H9 (cell line): ENCODE data around the gene MON2. TPM values are rescaled to one million over a fixed set of nuclear protein-coding genes. Genes with fewer than 3 reads are reported as not detected.

Experiments
- DNase-seq: peaks from one replicate; pipeline ENCODE4 v3.0.0-alpha.2; 2017
- H2AFZ ChIP-seq: one replicate; pipeline ENCODE4 v1.6.1; 2013; ENCODE audit warnings: mild to moderate bottlenecking, low read length, control low read depth, moderate library complexity
- H2AK5ac ChIP-seq: 2 replicates; pipeline ENCODE4 v1.6.1; 2013; ENCODE audit warnings: low read length, control low read depth, mixed read lengths; ENCODE audit not compliant: insufficient read length
- H2BK120ac ChIP-seq: one replicate; pipeline ENCODE4 v1.6.1; 2013; ENCODE audit warnings: low read depth, mild to moderate bottlenecking, low read length, control low read depth, inconsistent platforms; ENCODE audit not compliant: poor library complexity, severe bottlenecking
- H2BK12ac ChIP-seq: 2 replicates; pipeline ENCODE4 v1.6.1; 2013; ENCODE audit warnings: low read length, control low read depth, mixed read lengths, low read depth; ENCODE audit not compliant: insufficient read length
- H2BK15ac ChIP-seq: 2 replicates; pipeline ENCODE4 v1.6.1; 2013; ENCODE audit warnings: low read depth, low read length, control low read depth
- H2BK20ac ChIP-seq: one replicate; pipeline ENCODE4 v1.6.1; 2013; ENCODE audit warnings: low read depth, mild to moderate bottlenecking, low read length, control low read depth, inconsistent platforms; ENCODE audit not compliant: poor library complexity, severe bottlenecking
- H2BK5ac ChIP-seq: 2 replicates; pipeline ENCODE4 v1.6.1; 2013; ENCODE audit warnings: low read length, control low read depth, mixed read lengths; ENCODE audit not compliant: insufficient read length
- H3K14ac ChIP-seq: 2 replicates; pipeline ENCODE4 v1.6.1; 2013; ENCODE audit warnings: low read length, control low read depth; ENCODE audit not compliant: insufficient read depth
- H3K18ac ChIP-seq: 2 replicates; pipeline ENCODE4 v1.6.1; 2013; ENCODE audit warnings: low read depth, mild to moderate bottlenecking, mixed read lengths, low read length, control low read depth; ENCODE audit not compliant: insufficient read length
- H3K23ac ChIP-seq: 2 replicates; pipeline ENCODE4 v1.6.1; 2013; ENCODE audit warnings: low read length, control low read depth, mixed read lengths, low read depth; ENCODE audit not compliant: insufficient read length
- H3K23me2 ChIP-seq: 2 replicates; pipeline ENCODE4 v1.6.1; 2013; ENCODE audit warnings: low read depth, mild to moderate bottlenecking, mixed read lengths, low read length, control low read depth; ENCODE audit not compliant: insufficient read length, poor library complexity, severe bottlenecking
- H3K27ac ChIP-seq: 2 replicates; pipeline ENCODE4 v1.5.1; 2013; ENCODE audit warnings: low read length, control low read depth, mixed read lengths, low read depth; ENCODE audit not compliant: insufficient read length
- H3K27me3 ChIP-seq: 2 replicates; pipeline ENCODE4 v1.6.1; 2013; ENCODE audit warnings: low read length, control low read depth, inconsistent platforms; ENCODE audit not compliant: insufficient read depth
- H3K4ac ChIP-seq: 2 replicates; pipeline ENCODE4 v1.6.1; 2013; ENCODE audit warnings: low read depth, mild to moderate bottlenecking, control low read depth, inconsistent platforms, low read length, moderate library complexity
- H3K4me1 ChIP-seq: 2 replicates; pipeline ENCODE4 v1.6.1; 2013; ENCODE audit warnings: low read length, control low read depth, inconsistent platforms; ENCODE audit not compliant: insufficient read depth
- H3K4me2 ChIP-seq: 2 replicates; pipeline ENCODE4 v1.6.1; 2013; ENCODE audit warnings: low read length, control low read depth, mixed read lengths; ENCODE audit not compliant: insufficient read length, insufficient read depth
- H3K56ac ChIP-seq: 2 replicates; pipeline ENCODE4 v1.6.1; 2013; ENCODE audit warnings: low read depth, mild to moderate bottlenecking, mixed read lengths, low read length, control low read depth; ENCODE audit not compliant: insufficient read length
- H3K79me1 ChIP-seq: 2 replicates; pipeline ENCODE4 v1.6.1; 2013; ENCODE audit warnings: low read depth, mild to moderate bottlenecking, moderate library complexity, low read length, control low read depth, inconsistent platforms; ENCODE audit not compliant: insufficient read depth, poor library complexity, severe bottlenecking
- H3K79me2 ChIP-seq: 2 replicates; pipeline ENCODE4 v1.6.1; 2013; ENCODE audit warnings: low read length, control low read depth, inconsistent platforms; ENCODE audit not compliant: insufficient read depth
- H3K9ac ChIP-seq: 2 replicates; pipeline ENCODE4 v1.6.1; 2013; ENCODE audit warnings: low read length, control low read depth, mixed read lengths; ENCODE audit not compliant: insufficient read length; ENCODE audit errors: extremely low read depth
- H3K9me3 ChIP-seq: one replicate; pipeline ENCODE4 v1.6.1; 2013; ENCODE audit warnings: low read depth, low read length, inconsistent platforms; ENCODE audit not compliant: control insufficient read depth
- H3T11ph ChIP-seq: one replicate; pipeline ENCODE4 v1.6.1; 2013; ENCODE audit warnings: mild to moderate bottlenecking, low read length, control low read depth, inconsistent platforms
- H4K20me1 ChIP-seq: one replicate; pipeline ENCODE4 v1.6.1; 2013; ENCODE audit not compliant: control insufficient read depth, insufficient read length, insufficient read depth
- H4K5ac ChIP-seq: 2 replicates; pipeline ENCODE4 v1.6.1; 2013; ENCODE audit warnings: low read depth, mild to moderate bottlenecking, mixed read lengths, low read length, control low read depth; ENCODE audit not compliant: insufficient read length
- H4K8ac ChIP-seq: replicated peaks from 2 replicates; pipeline ENCODE4 v1.6.1; 2013; ENCODE audit warnings: low read length, control low read depth, mixed read lengths, low read depth; ENCODE audit not compliant: insufficient read length
- H4K91ac ChIP-seq: 2 replicates; pipeline ENCODE4 v1.6.1; 2013; ENCODE audit warnings: low read depth, mild to moderate bottlenecking, moderate library complexity, mixed read lengths, low read length, control low read depth; ENCODE audit not compliant: insufficient read length
- H3K27ac Mint-ChIP-seq, 3 experiments: 2 replicates in 2 of 3; 3 replicates in 1 of 3; pipeline ENCODE4 v1.8.0; 2020 to 2021; ENCODE audit warnings: mixed read lengths in 3 of 3, mild to moderate bottlenecking in 1 of 3, moderate library complexity in 1 of 3
- H3K27me3 Mint-ChIP-seq: 2 replicates; pipeline ENCODE4 v1.8.0; 2021; ENCODE audit warnings: low read depth, mild to moderate bottlenecking, moderate library complexity, mixed read lengths
- H3K36me3 Mint-ChIP-seq, 3 experiments: 2 replicates in 2 of 3; 3 replicates in 1 of 3; pipeline ENCODE4 v1.8.0; 2020 to 2021; ENCODE audit warnings: low read depth in 3 of 3, mixed read lengths in 3 of 3; ENCODE audit not compliant: insufficient read depth in 1 of 3
- H3K4me1 Mint-ChIP-seq, 2 experiments: 2 replicates each; pipeline ENCODE4 v1.8.0; 2020; ENCODE audit warnings: mixed read lengths in 2 of 2
- H3K4me3 Mint-ChIP-seq, 2 experiments: 2 replicates in 1 of 2; 3 replicates in 1 of 2; pipeline ENCODE4 v1.8.0; 2020 to 2021; ENCODE audit warnings: mild to moderate bottlenecking in 2 of 2, mixed read lengths in 2 of 2, moderate library complexity in 1 of 2
- H3K9me3 Mint-ChIP-seq, 2 experiments: 2 replicates in 1 of 2; 3 replicates in 1 of 2; pipeline ENCODE4 v1.8.0; 2020; ENCODE audit warnings: mild to moderate bottlenecking in 2 of 2, mixed read lengths in 2 of 2, moderate library complexity in 1 of 2
- WGBS: extraction: QIAGEN DNeasy Blood & Tissue Kit; methylation state at CpG from one replicate; pipeline ENCODE4 v1.1.7; 2013; ENCODE audit warnings: missing lambda C conversion rate, low lambda C conversion rate, mixed read lengths; ENCODE audit not compliant: insufficient read length; ENCODE audit errors: extremely low coverage; 5-methylcytosine and 5-hydroxymethylcytosine counted together
- total RNA-seq: library from RNA; stranded (reverse); gene quantifications from 2 replicates; pipeline ENCODE4 v1.2.1, GENCODE V29; 2021
- TF ChIP-seq, protein P1 (sequence below): fragments of 200-600 bp; sonication (generic); conservative IDR thresholded peaks from 3 replicates; pipeline ENCODE4 v1.8.0; 2021; ENCODE audit warnings: antibody characterized with exemption, mild to moderate bottlenecking

MON2 gene
- total RNA-seq, 1 experiment from 2014 or later: 21.9 TPM

DNA sequence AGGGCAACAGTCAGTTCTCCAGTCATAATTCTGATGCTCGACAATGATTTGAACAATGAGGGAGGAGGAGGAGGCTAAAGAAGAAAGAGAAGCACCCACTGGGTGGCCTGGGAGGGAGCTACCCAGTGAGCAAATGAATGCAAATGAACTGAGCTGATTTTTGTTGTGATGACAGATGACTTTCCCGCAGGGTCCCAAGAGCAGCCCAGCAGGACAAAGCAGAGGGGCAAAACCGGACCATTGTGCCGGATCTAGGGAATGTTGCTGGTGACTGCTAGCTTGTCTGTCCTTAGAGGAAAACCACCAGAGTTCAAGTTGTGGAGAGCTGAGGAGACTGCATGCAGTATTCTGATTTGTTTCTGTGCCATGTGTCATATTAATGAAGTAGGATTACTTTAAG lies 162.8 kb downstream of the MON2 start:
- H3K4me2 ChIP-seq: no peak overlapping the region
- no peak overlapping the region for H2BK5ac ChIP-seq
- Mint-ChIP-seq H3K4me3 (peak overlapping the region; percentile 13 to 36; a peak in 3 of 5 replicates), H3K4me1 (peaks cover 59 to 60% of the 10 kb centered on the region in 2 experiments), H3K36me3 (peaks cover 0 to 4% (median 0%) of the 10 kb centered on the region in 3 experiments; a peak in 1 of 7 replicates), H3K9me3 (peaks cover 0 to 3% of the 10 kb centered on the region in 2 experiments; a peak in 1 of 5 replicates), H3K27me3 (peaks cover 82% of the 10 kb centered on the region), H3K27ac (peak overlapping the region in 1 of 3 experiments; percentile 9; a peak in 1 of 7 replicates)
- no peaks in the 10 kb centered on the region for H3K79me1 ChIP-seq
- no peaks in the 10 kb centered on the region for H4K20me1 ChIP-seq
- no peak overlapping the region for H3K9ac ChIP-seq
- no peaks in the 10 kb centered on the region for H3K9me3 ChIP-seq
- no CpG with 5 or more reads among the region's 4 CpGs for WGBS
- H2BK120ac ChIP-seq: no peak overlapping the region
- H2BK15ac ChIP-seq: no peak overlapping the region
- H2BK12ac ChIP-seq: no peak overlapping the region
- H4K91ac ChIP-seq: no peak overlapping the region
- H3K14ac ChIP-seq: no peak overlapping the region
- no peak overlapping the region for H2BK20ac ChIP-seq
- no peak overlapping the region for H3K23ac ChIP-seq
- H3K56ac ChIP-seq: no peak overlapping the region
- peak; percentile 67 for DNase-seq
- H3K4me1 ChIP-seq: peaks cover 6% of the 10 kb centered on the region; the same call in 1 of the 2 replicates
- TF ChIP-seq, protein P1, sequence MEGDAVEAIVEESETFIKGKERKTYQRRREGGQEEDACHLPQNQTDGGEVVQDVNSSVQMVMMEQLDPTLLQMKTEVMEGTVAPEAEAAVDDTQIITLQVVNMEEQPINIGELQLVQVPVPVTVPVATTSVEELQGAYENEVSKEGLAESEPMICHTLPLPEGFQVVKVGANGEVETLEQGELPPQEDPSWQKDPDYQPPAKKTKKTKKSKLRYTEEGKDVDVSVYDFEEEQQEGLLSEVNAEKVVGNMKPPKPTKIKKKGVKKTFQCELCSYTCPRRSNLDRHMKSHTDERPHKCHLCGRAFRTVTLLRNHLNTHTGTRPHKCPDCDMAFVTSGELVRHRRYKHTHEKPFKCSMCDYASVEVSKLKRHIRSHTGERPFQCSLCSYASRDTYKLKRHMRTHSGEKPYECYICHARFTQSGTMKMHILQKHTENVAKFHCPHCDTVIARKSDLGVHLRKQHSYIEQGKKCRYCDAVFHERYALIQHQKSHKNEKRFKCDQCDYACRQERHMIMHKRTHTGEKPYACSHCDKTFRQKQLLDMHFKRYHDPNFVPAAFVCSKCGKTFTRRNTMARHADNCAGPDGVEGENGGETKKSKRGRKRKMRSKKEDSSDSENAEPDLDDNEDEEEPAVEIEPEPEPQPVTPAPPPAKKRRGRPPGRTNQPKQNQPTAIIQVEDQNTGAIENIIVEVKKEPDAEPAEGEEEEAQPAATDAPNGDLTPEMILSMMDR: no peak
- no peak overlapping the region for H4K8ac ChIP-seq
- H3T11ph ChIP-seq: no peak overlapping the region
- H3K27ac ChIP-seq: no peak overlapping the region
- peaks cover 5% of the 10 kb centered on the region for H3K23me2 ChIP-seq
- no peak overlapping the region for H2AK5ac ChIP-seq
- H4K5ac ChIP-seq: no peak overlapping the region
- no peak overlapping the region for H3K4ac ChIP-seq
- H3K18ac ChIP-seq: no peak overlapping the region
- no peak overlapping the region for H2AFZ ChIP-seq
- peaks cover 4% of the 10 kb centered on the region; the same call in 1 of the 2 replicates for H3K27me3 ChIP-seq
- no peaks in the 10 kb centered on the region for H3K79me2 ChIP-seq
